HT1080 (cell line): ENCODE results near the gene MN1. TPM values are rescaled to one million over a fixed set of nuclear protein-coding genes. Genes with fewer than 3 reads are reported as not detected.
"Not testable (repeated sequence)": the region's sequence is repeated elsewhere in the genome, so short reads cannot be mapped to it uniquely, and the experiment has no call there.

Experiments
- DNase-seq: peaks from one replicate; pipeline ENCODE4 v3.0.0-alpha.2; 2015; ENCODE audit warnings: low read depth
- total RNA-seq: library from RNA; depleted of rRNA; stranded (reverse); fragments of >200 nt; shearing (Covaris generic); gene quantifications from 2 replicates; pipeline ENCODE4 v1.2.3, GENCODE V29; 2014

MN1 gene
- total RNA-seq, 1 experiment from 2014 or later, result 0.69 TPM

- no peak for DNase-seq
Observed at GRCh38 chr22:27745809-27746208, 55.7 kb downstream of the MN1 start.

DNA sequence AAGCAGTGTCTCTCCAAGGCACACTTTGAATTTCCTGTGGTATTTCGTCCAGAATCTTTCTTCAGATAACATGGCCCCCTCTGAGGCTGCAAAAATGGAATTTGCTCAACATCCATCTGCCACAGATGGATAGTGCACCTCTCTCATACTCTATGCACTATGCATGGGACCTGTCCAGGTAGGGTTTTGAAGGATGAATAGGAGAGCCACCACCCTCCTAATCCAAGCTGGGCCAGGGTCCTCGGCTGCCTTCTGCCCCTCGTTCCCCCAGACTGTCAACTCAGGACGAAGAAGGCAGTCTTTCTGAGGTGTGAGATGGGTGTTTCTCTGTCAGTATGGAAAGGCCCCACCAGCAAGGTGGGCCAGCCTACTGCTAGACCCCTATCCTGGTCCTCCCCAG lies 56.4 kb downstream of the MN1 start:
- no peak for DNase-seq

DNA sequence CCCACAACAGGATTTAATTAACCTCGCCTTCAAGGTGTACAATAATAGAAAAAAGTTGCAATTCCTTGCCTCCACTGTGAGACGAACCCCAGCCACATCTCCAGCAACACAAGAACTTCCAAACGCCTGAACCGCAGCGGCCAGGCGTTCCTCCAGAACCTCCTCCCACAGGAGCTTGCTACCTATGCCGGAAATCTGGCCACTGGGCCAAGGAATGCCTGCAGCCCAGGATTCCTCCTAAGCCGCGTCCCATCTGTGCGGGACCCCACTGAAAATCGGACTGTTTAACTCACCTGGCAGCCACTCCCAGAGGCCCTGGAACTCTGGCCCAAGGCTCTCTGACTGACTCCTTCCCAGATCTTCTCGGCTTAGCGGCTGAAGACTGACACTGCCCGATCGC lies 57.5 kb downstream of the MN1 start:
- DNase-seq, result not testable (repeated sequence)

GRCh38 chr22:27740202-27740748 lies 61.3 kb downstream of the MN1 start:
- no peak for DNase-seq

- DNase-seq, result no peak
Observed at GRCh38 chr22:27737521-27737920, 64.0 kb downstream of the MN1 start.

DNA sequence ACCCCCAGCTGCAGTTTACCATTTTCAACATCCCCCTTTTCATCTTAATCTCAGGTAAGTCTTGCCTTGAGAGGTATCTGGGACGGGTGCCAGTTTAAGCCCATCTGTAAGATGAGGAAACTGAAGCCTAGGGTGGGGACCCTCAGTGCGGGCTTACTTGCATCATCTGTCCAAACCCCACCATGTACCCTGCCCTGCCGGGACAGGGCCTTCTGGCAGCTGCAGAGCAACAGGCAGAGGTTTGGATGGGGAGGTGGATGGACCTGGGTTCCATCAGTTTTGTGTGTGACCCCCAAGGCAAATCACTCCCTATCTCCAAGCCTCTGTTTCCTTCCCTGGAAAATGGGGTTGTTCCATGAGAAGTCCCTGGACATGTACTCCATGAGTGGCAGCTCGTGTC lies 67.5 kb downstream of the MN1 start:
- no peak for DNase-seq

DNA sequence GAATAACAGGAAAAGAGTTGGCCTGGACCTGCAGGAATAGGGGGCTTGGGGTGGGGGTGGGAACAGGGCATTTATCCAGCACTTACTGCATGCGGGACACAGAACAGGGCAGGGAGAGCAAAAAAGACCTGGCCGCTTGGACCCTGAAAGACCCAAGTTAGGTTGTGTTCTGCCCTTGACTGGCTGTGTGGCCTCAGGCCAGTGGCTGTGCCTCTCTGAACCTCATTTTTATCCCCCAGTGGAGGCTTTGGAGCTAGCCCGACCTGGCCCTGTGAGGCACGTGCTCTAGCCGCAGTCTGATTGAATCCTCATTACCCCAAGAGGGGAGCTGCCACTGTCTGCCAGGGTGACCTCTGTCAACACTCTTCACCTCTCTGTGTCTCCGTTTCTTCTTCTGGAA lies 68.7 kb downstream of the MN1 start:
- DNase-seq, result no peak

GRCh38 chr22:27732391-27732790 lies 69.2 kb downstream of the MN1 start:
- no peak for DNase-seq

- no peak for DNase-seq
Observed at GRCh38 chr22:27731621-27732020, 69.9 kb downstream of the MN1 start.

- DNase-seq, result no peak
Observed at GRCh38 chr22:27730641-27731433, 70.7 kb downstream of the MN1 start.

DNA sequence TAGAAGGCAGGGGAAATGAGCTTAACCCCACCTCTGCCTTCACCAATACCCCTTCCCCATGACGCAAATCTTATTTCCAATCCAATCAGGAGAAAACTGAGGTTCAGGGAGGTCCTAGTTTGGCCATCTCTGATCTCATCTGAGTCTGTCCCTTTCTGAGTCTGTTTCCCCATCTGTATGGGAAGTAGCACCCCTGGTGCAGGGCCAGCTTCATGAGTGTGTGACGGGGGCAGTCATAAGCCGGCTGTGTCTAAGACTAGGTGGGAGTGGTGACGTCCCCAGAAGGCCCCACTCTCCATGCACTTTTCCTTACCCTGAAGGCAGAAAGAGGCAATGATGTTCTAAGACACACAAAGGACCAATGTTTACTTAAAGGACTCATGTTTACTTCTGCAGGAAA lies 72.3 kb downstream of the MN1 start:
- DNase-seq, result no peak

DNA sequence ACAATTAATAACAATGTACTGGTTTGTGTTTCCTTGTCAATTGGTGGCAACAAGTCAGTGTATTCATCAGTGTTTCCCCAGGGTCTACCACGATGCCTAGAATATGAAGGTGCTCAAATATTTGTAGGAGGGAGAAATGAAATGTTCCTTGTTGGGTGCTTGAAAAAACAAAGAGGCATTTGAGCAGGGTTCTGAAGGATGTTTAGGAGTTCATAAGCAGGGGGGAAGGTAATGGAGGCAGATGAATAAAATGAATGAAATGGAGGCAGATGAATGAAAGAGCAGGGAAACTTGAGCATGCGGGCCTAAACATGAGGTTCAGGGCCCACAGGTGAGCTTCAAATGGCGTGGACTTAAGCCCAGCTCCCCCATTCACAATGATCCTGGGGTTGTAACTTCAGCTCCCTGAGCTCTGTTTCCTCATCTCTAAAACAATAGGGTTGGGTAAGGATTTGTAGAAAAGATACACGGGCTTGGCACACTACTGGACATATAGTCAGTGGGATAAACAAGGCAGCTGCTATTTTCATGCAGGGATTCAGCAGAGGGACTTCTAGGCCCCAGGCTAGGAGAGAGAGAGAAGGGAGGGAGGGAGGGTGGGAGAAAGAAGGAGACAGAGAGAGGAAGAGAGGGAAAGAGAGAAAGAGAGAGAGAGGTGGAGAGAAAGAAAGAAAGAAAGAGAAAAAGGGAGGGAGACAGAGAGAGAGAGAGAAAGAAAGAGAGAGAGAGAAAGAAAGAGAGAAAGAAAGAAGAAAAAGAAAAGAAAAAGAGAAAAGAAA lies 73.7 kb downstream of the MN1 start:
- no peak for DNase-seq

GRCh38 chr22:27726686-27727449 lies 74.7 kb downstream of the MN1 start:
- DNase-seq, result peak; percentile 90

GRCh38 chr22:27726331-27726685 lies 75.2 kb downstream of the MN1 start:
- no peak for DNase-seq

DNA sequence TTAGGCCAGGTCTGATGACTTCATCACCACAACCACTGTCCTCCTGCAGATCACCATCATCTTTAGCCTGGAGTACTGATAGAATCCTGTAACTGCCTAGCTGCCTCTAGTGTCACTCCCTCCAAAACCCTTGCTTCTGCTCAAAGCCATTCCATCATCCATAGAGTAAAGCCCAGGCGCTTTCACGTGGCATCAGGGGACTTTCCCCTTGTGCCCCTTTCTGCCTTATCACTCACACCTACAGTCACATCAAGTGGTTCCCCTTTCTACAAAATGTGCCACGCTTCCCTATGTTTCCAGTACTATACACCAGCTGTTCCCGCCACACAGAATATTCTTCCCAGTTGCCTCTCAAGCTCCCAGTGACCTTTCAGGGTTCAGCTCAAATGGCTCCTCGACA lies 75.9 kb downstream of the MN1 start:
- DNase-seq, result no peak

DNA sequence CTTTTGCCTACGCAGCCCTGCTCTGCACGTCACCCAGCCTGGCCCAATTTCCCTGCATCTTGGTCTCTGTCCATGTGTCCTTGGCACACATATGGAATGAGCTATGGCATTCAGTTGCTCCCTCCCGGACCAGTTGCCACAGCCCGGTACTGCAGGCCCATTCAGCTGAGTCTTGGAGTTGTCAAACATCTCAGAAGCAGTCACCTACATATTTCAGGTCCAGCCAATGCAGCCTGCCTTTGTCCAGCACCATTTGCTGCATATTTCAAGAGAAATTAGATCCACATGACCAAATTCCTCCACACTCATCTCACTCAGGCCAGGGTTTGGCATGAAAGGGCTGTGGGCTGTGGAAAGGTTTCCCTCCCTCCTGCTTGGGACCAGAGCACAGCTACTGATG lies 76.8 kb downstream of the MN1 start:
- no peak for DNase-seq

DNA sequence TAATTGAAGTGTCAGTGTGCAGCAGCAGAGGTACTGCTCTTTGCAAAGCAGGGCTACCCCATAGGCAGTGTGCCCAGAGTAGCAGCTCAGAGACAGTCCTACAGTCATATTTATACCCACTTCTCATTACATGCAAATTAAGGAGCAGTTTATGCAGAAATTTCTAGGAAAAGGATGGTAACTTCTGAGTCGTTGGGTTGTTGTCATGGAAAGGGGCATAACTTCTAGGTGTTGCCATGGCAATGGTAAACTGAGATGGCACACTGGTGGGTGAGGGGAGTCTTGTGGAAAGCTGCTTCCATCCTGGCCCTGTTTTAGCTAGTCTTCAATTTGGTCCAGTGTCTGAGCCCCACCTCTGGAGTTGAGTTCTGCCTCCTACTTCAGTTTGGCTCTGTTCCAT lies 77.4 kb downstream of the MN1 start:
- DNase-seq, result no peak

DNA sequence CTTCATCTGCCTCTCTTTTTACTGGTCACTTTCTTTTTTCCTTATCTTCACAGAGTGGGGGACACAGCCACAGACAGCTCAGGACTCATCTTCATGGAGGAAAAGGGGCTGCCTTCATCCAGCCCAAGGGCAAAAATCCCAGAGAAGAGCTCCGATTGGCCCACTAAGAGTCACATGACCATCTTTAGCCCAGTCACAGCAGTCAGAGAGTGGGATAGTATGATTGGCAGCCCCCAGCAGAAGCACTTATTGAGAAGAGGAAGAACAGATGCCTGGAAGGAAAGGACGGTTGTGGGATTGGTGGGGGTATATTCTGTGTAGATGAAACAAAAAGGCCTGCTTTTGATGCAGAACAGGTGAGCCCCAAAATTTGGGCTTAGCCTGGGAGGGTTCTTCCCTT lies 77.8 kb downstream of the MN1 start:
- DNase-seq, result no peak

DNA sequence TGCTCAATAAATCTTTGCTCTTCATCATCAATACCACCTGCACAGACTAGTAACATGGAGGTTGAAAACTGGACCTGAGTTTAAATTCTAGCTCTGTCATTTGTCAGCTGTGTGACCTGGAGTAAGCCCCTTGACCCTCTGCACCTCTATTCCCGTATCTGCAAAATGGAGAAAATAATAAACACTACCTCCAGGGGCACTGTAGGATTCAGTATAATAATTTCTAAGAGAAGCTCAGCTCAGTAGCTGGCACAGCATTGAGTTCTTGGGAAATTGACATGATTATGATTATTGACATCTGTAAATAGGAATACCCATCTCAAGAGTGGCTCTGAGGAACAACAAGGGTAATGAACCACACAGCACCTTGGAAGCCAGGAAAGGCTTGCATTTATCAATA lies 78.4 kb downstream of the MN1 start:
- DNase-seq, result no peak

- DNase-seq, result no peak
Observed at GRCh38 chr22:27720860-27721259, 80.7 kb downstream of the MN1 start.

GRCh38 chr22:27719535-27720227 lies 81.9 kb downstream of the MN1 start:
- DNase-seq, result peak; percentile 8

GRCh38 chr22:27719036-27719347 lies 82.6 kb downstream of the MN1 start:
- DNase-seq, result no peak
